H1 (cell line): ENCODE results near the gene UVRAG. TPM values are rescaled to one million over a fixed set of nuclear protein-coding genes. Genes with fewer than 3 reads are reported as not detected.

Experiments
- CTCF ChIA-PET: fragments of 300-600 bp; sonication (Branson Sonifier 250); formaldehyde crosslinking; loops from one replicate; lab custom pipeline; 2021; ENCODE audit not compliant: partially characterized antibody; lab: Charles Lee
- POLR2A ChIA-PET: fragments of 300-600 bp; sonication (Branson Sonifier 250); formaldehyde crosslinking; loops from one replicate; lab custom pipeline; 2021; ENCODE audit warnings: inconsistent platforms; ENCODE audit not compliant: partially characterized antibody; lab: Charles Lee
- DNase-seq, 2 experiments: peaks; one replicate each; pipeline versions ENCODE4 v3.0.0 to v3.0.0-alpha.2; 2010 to 2022; ENCODE audit warnings: low spot score in 2 of 2, low read depth in 1 of 2, mixed read lengths in 1 of 2
- FAIRE-seq: peaks from 2 replicates; lab custom pipeline; 2011; peaks lifted over from hg19 to GRCh38; lab: Jason Lieb, UNC
- H2AFZ ChIP-seq: 2 replicates; pipeline ENCODE4 v1.8.1; 2012; ENCODE audit warnings: low read length, inconsistent platforms
- H2AK5ac ChIP-seq: 2 replicates; pipeline ENCODE4 v1.6.1; 2013; ENCODE audit warnings: low read depth, low read length
- H2BK120ac ChIP-seq: replicated peaks from 2 replicates; pipeline ENCODE3; 2013; ENCODE audit warnings: low read depth, low read length, inconsistent platforms
- H2BK12ac ChIP-seq: 2 replicates; pipeline ENCODE4 v1.6.1; 2013; ENCODE audit warnings: low read depth, low read length
- H2BK15ac ChIP-seq: 2 replicates; pipeline ENCODE4 v1.6.1; 2013; ENCODE audit warnings: low read length
- H2BK20ac ChIP-seq: 2 replicates; pipeline ENCODE4 v1.6.1; 2013; ENCODE audit warnings: low read length
- H2BK5ac ChIP-seq: 2 replicates; pipeline ENCODE4 v1.6.1; 2013; ENCODE audit warnings: low read depth, low read length
- H3K14ac ChIP-seq: 2 replicates; pipeline ENCODE4 v1.6.1; 2013; ENCODE audit warnings: inconsistent platforms; ENCODE audit not compliant: insufficient read length
- H3K18ac ChIP-seq: 2 replicates; pipeline ENCODE4 v1.6.1; 2013; ENCODE audit warnings: low read length; ENCODE audit errors: extremely low read depth
- H3K23ac ChIP-seq: 2 replicates; pipeline ENCODE4 v1.6.1; 2013; ENCODE audit warnings: inconsistent platforms; ENCODE audit not compliant: insufficient read length
- H3K23me2 ChIP-seq: 2 replicates; pipeline ENCODE4 v1.6.1; 2013; ENCODE audit warnings: low read depth, low read length
- H3K27ac ChIP-seq: 2 replicates; pipeline ENCODE4 v1.6.1; 2011; ENCODE audit warnings: low read depth, low read length, inconsistent platforms
- H3K27me3 ChIP-seq, 4 experiments: replicated peaks in 1 of 4; 1 replicate in 1 of 4; 2 replicates in 3 of 4; pipeline versions ENCODE4 v1.6.1 to v1.8.1; 2011 to 2013; ENCODE audit warnings: low read length in 3 of 4, mild to moderate bottlenecking in 3 of 4, inconsistent platforms in 2 of 4, mixed read lengths in 2 of 4, moderate library complexity in 1 of 4; ENCODE audit not compliant: control insufficient read depth in 3 of 4, insufficient read depth in 3 of 4; ENCODE audit errors: extremely low read depth in 1 of 4
- H3K36me3 ChIP-seq, 4 experiments: 2 replicates each; pipeline versions ENCODE4 v1.6.1 to v1.8.1; 2011 to 2013; ENCODE audit warnings: mild to moderate bottlenecking in 4 of 4, low read length in 3 of 4, moderate library complexity in 2 of 4, control low read depth in 1 of 4, inconsistent platforms in 1 of 4; ENCODE audit not compliant: insufficient read depth in 4 of 4, control insufficient read depth in 2 of 4
- H3K4ac ChIP-seq: replicated peaks from 2 replicates; pipeline ENCODE3; 2013; ENCODE audit warnings: low read length, low read depth, mixed read lengths, inconsistent platforms; ENCODE audit not compliant: insufficient read length
- H3K4me1 ChIP-seq, 4 experiments: replicated peaks in 1 of 4; 1 replicate in 1 of 4; 2 replicates in 3 of 4; pipeline versions ENCODE4 v1.6.1 to v1.8.1; 2011 to 2013; ENCODE audit warnings: low read length in 3 of 4, inconsistent platforms in 2 of 4, mixed read lengths in 1 of 4; ENCODE audit not compliant: insufficient read depth in 4 of 4, control insufficient read depth in 3 of 4
- H3K4me2 ChIP-seq, 2 experiments: 2 replicates each; pipeline versions ENCODE4 v1.6.1 to v1.8.1; 2011 to 2013; ENCODE audit warnings: low read depth in 2 of 2, low read length in 2 of 2, control low read depth in 1 of 2, inconsistent platforms in 1 of 2, mild to moderate bottlenecking in 1 of 2; ENCODE audit not compliant: insufficient read depth in 1 of 2
- H3K4me3 ChIP-seq, 4 experiments: fragments of 200-600, 300-600 bp in 1 of 4; sonication (generic), shearing (Covaris generic), sonication (Bioruptor Twin) in 1 of 4; 2 replicates each; pipeline versions ENCODE4 v1.5.1 to v1.8.1; 2011 to 2016; ENCODE audit warnings: low read length in 4 of 4, low read depth in 3 of 4, control low read depth in 2 of 4, inconsistent platforms in 2 of 4, mild to moderate bottlenecking in 2 of 4, mixed read lengths in 1 of 4, moderate library complexity in 1 of 4; ENCODE audit not compliant: insufficient read depth in 2 of 4; ENCODE audit errors: extremely low read depth in 1 of 4
- H3K56ac ChIP-seq: replicated peaks from 2 replicates; pipeline ENCODE3; 2013; ENCODE audit warnings: low read depth, mild to moderate bottlenecking, mixed read lengths, low read length, inconsistent platforms; ENCODE audit not compliant: insufficient read length
- H3K79me1 ChIP-seq: 2 replicates; pipeline ENCODE4 v1.6.1; 2013; ENCODE audit warnings: low read depth, low read length, control low read depth
- H3K79me2 ChIP-seq, 2 experiments: 2 replicates each; pipeline versions ENCODE4 v1.6.1 to v1.8.1; 2012 to 2013; ENCODE audit warnings: low read length in 2 of 2, mild to moderate bottlenecking in 2 of 2, inconsistent platforms in 1 of 2; ENCODE audit not compliant: insufficient read depth in 2 of 2, control insufficient read depth in 1 of 2
- H3K9ac ChIP-seq, 4 experiments: replicated peaks in 1 of 4; 1 replicate in 1 of 4; 2 replicates in 3 of 4; pipeline versions ENCODE4 v1.6.1 to v1.8.1; 2011 to 2013; ENCODE audit warnings: low read depth in 3 of 4, low read length in 3 of 4, control low read depth in 2 of 4, mild to moderate bottlenecking in 2 of 4, moderate library complexity in 2 of 4, inconsistent platforms in 1 of 4; ENCODE audit errors: extremely low read depth in 1 of 4
- H3K9me3 ChIP-seq, 2 experiments: 2 replicates each; pipeline versions ENCODE4 v1.6.1 to v1.8.1; 2012 to 2013; ENCODE audit warnings: mild to moderate bottlenecking in 2 of 2, moderate library complexity in 2 of 2, control low read depth in 1 of 2, inconsistent platforms in 1 of 2, low read depth in 1 of 2, low read length in 1 of 2, mixed read lengths in 1 of 2; ENCODE audit not compliant: insufficient read depth in 2 of 2
- H4K20me1 ChIP-seq, 2 experiments: replicated peaks in 1 of 2; 2 replicates each; pipeline versions ENCODE3 to v1.8.1; 2011 to 2013; ENCODE audit warnings: inconsistent platforms in 2 of 2, low read length in 2 of 2, mild to moderate bottlenecking in 1 of 2; ENCODE audit not compliant: insufficient read depth in 2 of 2, control insufficient read depth in 1 of 2
- H4K5ac ChIP-seq: 2 replicates; pipeline ENCODE4 v1.6.1; 2013; ENCODE audit warnings: low read length, low read depth, mixed read lengths, inconsistent platforms; ENCODE audit not compliant: insufficient read length
- H4K8ac ChIP-seq: 2 replicates; pipeline ENCODE4 v1.8.0; 2013; ENCODE audit warnings: mild to moderate bottlenecking, moderate library complexity, low read length, inconsistent platforms; ENCODE audit not compliant: insufficient read depth; ENCODE audit errors: extremely low read depth
- H4K91ac ChIP-seq: replicated peaks from 2 replicates; pipeline ENCODE3; 2013; ENCODE audit warnings: low read length, mixed read lengths, inconsistent platforms; ENCODE audit not compliant: insufficient read length
- ATF2 ChIP-seq: IDR thresholded peaks from 2 replicates; pipeline ENCODE4 v1.6.1; 2012; ENCODE audit warnings: low read length, inconsistent platforms
- CTBP2 ChIP-seq: IDR thresholded peaks from 2 replicates; pipeline ENCODE4 v1.7.0; 2011; ENCODE audit warnings: borderline replicate concordance, mild to moderate bottlenecking, moderate library complexity, mixed read lengths, low read length; ENCODE audit not compliant: insufficient read depth, insufficient read length
- CTCF ChIP-seq, 3 experiments: IDR thresholded peaks; 1 replicate in 2 of 3; 2 replicates in 1 of 3; pipeline versions ENCODE4 v1.5.1 to v1.6.1; 2011; ENCODE audit warnings: low read length in 3 of 3, mild to moderate bottlenecking in 3 of 3, inconsistent platforms in 2 of 3, low read depth in 1 of 3, moderate library complexity in 1 of 3; ENCODE audit not compliant: insufficient read depth in 1 of 3; ENCODE audit errors: control extremely low read depth in 1 of 3
- EZH2 ChIP-seq: fragments of 200-600 bp; sonication (generic); IDR thresholded peaks from 2 replicates; pipeline ENCODE4 v1.7.1; 2012; ENCODE audit warnings: low read depth, mild to moderate bottlenecking, moderate library complexity, low read length, inconsistent platforms; ENCODE audit not compliant: severe bottlenecking
- GTF2F1 ChIP-seq: IDR thresholded peaks from 2 replicates; pipeline ENCODE4 v1.6.1; 2012; ENCODE audit warnings: low read depth, low read length, improper control_type of control experiment, borderline replicate concordance
- HDAC2 ChIP-seq, 2 experiments: fragments of 300-600 bp in 1 of 2; sonication (generic) in 1 of 2; IDR thresholded peaks; 2 replicates each; pipeline ENCODE4 v1.6.1; 2011 to 2012; ENCODE audit warnings: low read depth in 2 of 2, low read length in 2 of 2, mild to moderate bottlenecking in 2 of 2, moderate library complexity in 2 of 2, borderline replicate concordance in 1 of 2, inconsistent platforms in 1 of 2
- MAFK ChIP-seq: IDR thresholded peaks from 2 replicates; pipeline ENCODE4 v1.6.1; 2012; ENCODE audit warnings: low read depth, mild to moderate bottlenecking, improper control_type of control experiment, low read length
- POLR2A ChIP-seq, 2 experiments: IDR thresholded peaks; 1 replicate in 1 of 2; 2 replicates in 1 of 2; pipeline ENCODE4 v1.6.1; 2011; ENCODE audit warnings: low read depth in 2 of 2, low read length in 2 of 2, mild to moderate bottlenecking in 2 of 2; ENCODE audit errors: control extremely low read depth in 1 of 2
- SIRT6 ChIP-seq: IDR thresholded peaks from one replicate; pipeline ENCODE4 v1.7.1; 2012; ENCODE audit warnings: low read length, inconsistent platforms
- TEAD4 ChIP-seq: IDR thresholded peaks from 2 replicates; pipeline ENCODE4 v1.6.1; 2012; ENCODE audit warnings: low read depth, low read length, inconsistent platforms, mixed read lengths
- WGBS, 2 experiments: shearing (Covaris generic) in 1 of 2; methylation state at CpG; one replicate each; pipeline versions ENCODE4 v1.1.6 to v1.1.7; 2013 to 2015; ENCODE audit warnings: low lambda C conversion rate in 2 of 2, mixed read lengths in 2 of 2, inconsistent platforms in 1 of 2, low coverage in 1 of 2, missing lambda C conversion rate in 1 of 2; ENCODE audit not compliant: insufficient replicate concordance in 2 of 2, insufficient coverage in 1 of 2, insufficient read length in 1 of 2; ENCODE audit errors: extremely low coverage in 1 of 2, missing lambda C conversion rate in 1 of 2; 5-methylcytosine and 5-hydroxymethylcytosine counted together
- polyA plus RNA-seq, 7 experiments: library from polyadenylated mRNA; depleted of rRNA in 3 of 7; stranded (reverse) in 5 of 7; unstranded in 2 of 7; fragments of >200 nt in 5 of 7; fragments of 200-250 nt in 2 of 7; gene quantifications; 1 replicate in 5 of 7; 2 replicates in 1 of 7; 4 replicates in 1 of 7; pipeline versions ENCODE4 v1.2.1 to v1.2.3, GENCODE V29; 2011 to 2013; ENCODE audit warnings: missing spikeins in 2 of 7, mixed read lengths in 2 of 7
- total RNA-seq: library from RNA; stranded (reverse); fragmentation: NEBNext Ultra II Directional; extraction: Animal tissue kit (Norgen Biotek cat#: 25700); gene quantifications from 2 replicates; pipeline ENCODE4 v1.2.1, GENCODE V29; 2021

The UVRAG gene
- total and polyA plus RNA-seq, 2 of the 8 experiments (the other 6 are each of a cell fraction or from before 2014, with no cell fraction given), result 5.5 to 14.7 TPM

- Histone ChIP-seq H2AFZ (no peak overlapping the region), H2BK5ac (no peak overlapping the region), H3K36me3 (peaks cover 0 to 9% (median 0%) of the 10 kb centered on the region in 4 experiments; a peak in 4 of 8 replicates), H3K79me1 (no peaks in the 10 kb centered on the region), H3K56ac (no peak overlapping the region), H2BK12ac (no peak overlapping the region), H3K4me3 (no peak overlapping the region), H3K27ac (no peak overlapping the region), H3K4ac (no peak overlapping the region), H2AK5ac (no peak overlapping the region), H3K4me2 (no peak overlapping the region), H3K4me1 (no peaks in the 10 kb centered on the region), H2BK20ac (no peak overlapping the region), H4K8ac (no peak overlapping the region), H3K9ac (no peak overlapping the region), H4K91ac (no peak overlapping the region), H4K5ac (no peak overlapping the region), H2BK120ac (no peak overlapping the region), H3K27me3 (no peaks in the 10 kb centered on the region), H4K20me1 (no peaks in the 10 kb centered on the region), H3K23ac (no peak overlapping the region), H3K23me2 (no peaks in the 10 kb centered on the region), H3K14ac (no peak overlapping the region), H2BK15ac (no peak overlapping the region), H3K79me2 (no peaks in the 10 kb centered on the region), H3K9me3 (no peaks in the 10 kb centered on the region), H3K18ac (no peak overlapping the region)
- 90% methylated on average over 2 of the region's 2 CpGs; no CpG with 5 or more reads in 1 of the 2 experiments for WGBS, 2 experiments
- ChIA-PET POLR2A (no interaction called here), CTCF (interaction anchor here (1.4 to 5.7 kb wide), 2 partner anchors 13 to 17 kb away, joined by 3 to 42 read pairs; no protein-coding TSS in a partner anchor)
- FAIRE-seq (no peak), DNase-seq (no peak)
- TF ChIP-seq ATF2 (no peak), CTCF (IDR thresholded peaks at IDR 0.05; ENCODE audit: control extremely low read depth in 1 of 3, insufficient read depth in 1 of 3, low read depth in 1 of 3, low read length in 3 of 3) (no peak), HDAC2 (IDR thresholded peaks at IDR 0.05; ENCODE audit: borderline replicate concordance in 1 of 2, low read depth in 2 of 2, low read length in 2 of 2) (no peak), POLR2A (IDR thresholded peaks at IDR 0.05; ENCODE audit: control extremely low read depth in 1 of 2, low read depth in 2 of 2, low read length in 2 of 2) (no peak), TEAD4 (no peak), GTF2F1 (no peak), CTBP2 (no peak), MAFK (no peak), EZH2 (no peak), SIRT6 (no peak)
These were observed 324.3 kb downstream of the UVRAG start for GRCh38 chr11:76139314-76139713.
